ENCODE results near the gene SLC43A2. TPM values are rescaled to one million over a fixed set of nuclear protein-coding genes. Genes with fewer than 3 reads are reported as not detected.

The SLC43A2 gene
- total and polyA plus RNA-seq, 2 donors (not counting 3 experiments of a cell fraction or from before 2014, with no cell fraction given) = 41.7 to 52.0 TPM

DNA sequence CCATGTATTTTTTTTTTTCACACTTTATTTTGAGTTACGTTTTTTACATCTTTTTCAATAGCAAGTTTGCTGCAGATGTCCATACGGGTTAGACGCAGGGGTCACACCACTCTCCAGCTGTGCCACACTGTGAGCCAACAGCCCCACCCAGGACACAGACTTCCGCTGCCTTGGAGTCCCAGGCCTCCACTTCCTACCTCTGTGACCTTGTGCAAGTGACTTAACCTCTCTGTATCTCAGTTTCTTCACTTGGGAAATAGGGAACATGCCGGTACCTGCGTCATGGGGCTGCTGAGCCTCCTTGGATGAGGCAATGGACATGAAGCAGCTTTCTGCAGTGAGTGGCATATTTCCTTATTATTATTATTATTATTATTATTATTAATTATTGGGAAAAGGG, 62.8 kb downstream of the SLC43A2 start:
- H3K9ac ChIP-seq (replicated peaks; ENCODE audit: extremely low read depth, insufficient read depth, low read length) = no peak overlapping the region
- H4K20me1 ChIP-seq (replicated peaks; ENCODE audit: control insufficient read depth, extremely low read depth, insufficient read depth, low read length) = peaks cover 4% of the 10 kb centered on the region
- intact Hi-C loops (cut with micrococcal nuclease) = loop anchor here (10.0 kb wide), 1 partner anchor 149 kb away; the partner anchor contains the start of gene TLCD2
- no TSS peak for BruUV-seq (replicated peaks)
- no peak overlapping the region for H2AFZ ChIP-seq (ENCODE audit: low read depth, low read length)
- CTCF ChIA-PET = interaction anchor here (2.9 kb wide), 1 partner anchor 64 kb away, joined by 12 read pairs; no protein-coding TSS in a partner anchor
- H3K9me1 ChIP-seq (replicated peaks; ENCODE audit: control insufficient read depth, extremely low read depth, insufficient read depth, low read length) = no peaks in the 10 kb centered on the region
- H3K4me3 ChIP-seq (replicated peaks in 1 of 3; ENCODE audit: insufficient read depth in 1 of 3, low read depth in 1 of 3, low read length in 3 of 3) = no peak overlapping the region
- H3K4me2 ChIP-seq (ENCODE audit: insufficient read depth, low read length) = no peak overlapping the region
- no peaks in the 10 kb centered on the region for H3K27me3 ChIP-seq (ENCODE audit: control insufficient read depth in 2 of 2, insufficient read depth in 2 of 2, low read length in 2 of 2)
- H3K27ac ChIP-seq (ENCODE audit: insufficient read depth, low read depth, low read length) = no peak overlapping the region
- FAIRE-seq = no peak
- H3K36me3 ChIP-seq (ENCODE audit: control insufficient read depth in 2 of 2, extremely low read depth in 1 of 2, insufficient read depth in 2 of 2, low read length in 2 of 2) = no peaks in the 10 kb centered on the region
- TF ChIP-seq, protein P1, sequence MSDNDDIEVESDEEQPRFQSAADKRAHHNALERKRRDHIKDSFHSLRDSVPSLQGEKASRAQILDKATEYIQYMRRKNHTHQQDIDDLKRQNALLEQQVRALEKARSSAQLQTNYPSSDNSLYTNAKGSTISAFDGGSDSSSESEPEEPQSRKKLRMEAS (IDR thresholded peaks at IDR 0.05; ENCODE audit: insufficient read depth, insufficient read length) = no peak
- no peak for TF ChIP-seq GATA2 (IDR thresholded peaks at IDR 0.05; ENCODE audit: insufficient read depth, insufficient read length, low read depth, low read length)
- TF ChIP-seq FOS (IDR thresholded peaks at IDR 0.05; ENCODE audit: borderline replicate concordance, insufficient read depth, low read length) = no peak
- TF ChIP-seq, protein P2, sequence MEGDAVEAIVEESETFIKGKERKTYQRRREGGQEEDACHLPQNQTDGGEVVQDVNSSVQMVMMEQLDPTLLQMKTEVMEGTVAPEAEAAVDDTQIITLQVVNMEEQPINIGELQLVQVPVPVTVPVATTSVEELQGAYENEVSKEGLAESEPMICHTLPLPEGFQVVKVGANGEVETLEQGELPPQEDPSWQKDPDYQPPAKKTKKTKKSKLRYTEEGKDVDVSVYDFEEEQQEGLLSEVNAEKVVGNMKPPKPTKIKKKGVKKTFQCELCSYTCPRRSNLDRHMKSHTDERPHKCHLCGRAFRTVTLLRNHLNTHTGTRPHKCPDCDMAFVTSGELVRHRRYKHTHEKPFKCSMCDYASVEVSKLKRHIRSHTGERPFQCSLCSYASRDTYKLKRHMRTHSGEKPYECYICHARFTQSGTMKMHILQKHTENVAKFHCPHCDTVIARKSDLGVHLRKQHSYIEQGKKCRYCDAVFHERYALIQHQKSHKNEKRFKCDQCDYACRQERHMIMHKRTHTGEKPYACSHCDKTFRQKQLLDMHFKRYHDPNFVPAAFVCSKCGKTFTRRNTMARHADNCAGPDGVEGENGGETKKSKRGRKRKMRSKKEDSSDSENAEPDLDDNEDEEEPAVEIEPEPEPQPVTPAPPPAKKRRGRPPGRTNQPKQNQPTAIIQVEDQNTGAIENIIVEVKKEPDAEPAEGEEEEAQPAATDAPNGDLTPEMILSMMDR (IDR thresholded peaks at IDR 0.05; ENCODE audit: extremely low read depth in 1 of 2, insufficient read depth in 1 of 2, low read depth in 1 of 2, low read length in 2 of 2) = no peak
- no peak for TF ChIP-seq EZH2 (IDR thresholded peaks at IDR 0.05; ENCODE audit: borderline replicate concordance, low read depth, low read length, severe bottlenecking)
- no peak for TF ChIP-seq POLR2AphosphoS5 (IDR thresholded peaks at IDR 0.05; ENCODE audit: insufficient read depth, low read depth, low read length)
- no peak for TF ChIP-seq POLR2A (IDR thresholded peaks at IDR 0.05; ENCODE audit: low read depth, low read length)
- no peak for TF ChIP-seq MYC (IDR thresholded peaks at IDR 0.05; ENCODE audit: low read depth, low read length)
- no peak for TF ChIP-seq JUN (IDR thresholded peaks at IDR 0.05; ENCODE audit: borderline replicate concordance, insufficient read depth, insufficient read length, low read depth)
- POLR2A ChIA-PET = no interaction called here
- H3K79me2 ChIP-seq (ENCODE audit: control insufficient read depth, insufficient read depth, low read length) = peaks cover 15% of the 10 kb centered on the region
- DNase-seq (ENCODE audit: low read depth, low spot score) = no peak
- peaks cover 8% of the 10 kb centered on the region for H3K4me1 ChIP-seq (ENCODE audit: control insufficient read depth, extremely low read depth, insufficient read depth, low read length)
- dilution Hi-C loops (cut with MboI; ENCODE audit: extremely low pct_ligation_motif_present, low sequenced_read_pairs) = no loop called here
- no peaks in the 10 kb centered on the region for H3K9me3 ChIP-seq (replicated peaks; ENCODE audit: control insufficient read depth, insufficient read depth, low read length)

All from endothelial cell of umbilical vein (primary cell).